ENCODE measurements around the gene TMEM98. TPM values are rescaled to one million over a fixed set of nuclear protein-coding genes. Genes with fewer than 3 reads are reported as not detected.

TMEM98 gene
- total RNA-seq, 1 donor from 2014 or later: not detected

- Mint-ChIP-seq H3K9me3 (no peaks in the 10 kb centered on the region), H3K4me1 (no peaks in the 10 kb centered on the region), H3K27me3 (peaks cover 11% of the 10 kb centered on the region), H3K4me3 (no peak overlapping the region), H3K36me3 (ENCODE audit: low read depth) (no peaks in the 10 kb centered on the region), H3K27ac (no peak overlapping the region)
- CTCF ChIA-PET: no interaction called here
- no peak for DNase-seq
- no peak for ATAC-seq (ENCODE audit: low read depth)
- POLR2A ChIA-PET: no interaction called here
- intact Hi-C loops (cut with micrococcal nuclease): no loop called here
- TF ChIP-seq CTCF (IDR thresholded peaks at IDR 0.05): no peak
Measured at GRCh38 chr17:32953045-32953444, 25.1 kb downstream of the TMEM98 start.

- Mint-ChIP-seq H3K36me3 (ENCODE audit: low read depth) (no peaks in the 10 kb centered on the region), H3K4me3 (no peak overlapping the region), H3K27me3 (peaks cover 10% of the 10 kb centered on the region), H3K9me3 (no peaks in the 10 kb centered on the region), H3K27ac (no peak overlapping the region), H3K4me1 (no peaks in the 10 kb centered on the region)
- ChIA-PET CTCF (interaction anchor here (0.6 kb wide), 1 partner anchor 170 kb away, joined by 3 read pairs; no protein-coding TSS in a partner anchor), POLR2A (no interaction called here)
- ATAC-seq (ENCODE audit: low read depth) (no peak), DNase-seq (no peak)
- TF ChIP-seq CTCF (IDR thresholded peaks at IDR 0.05): no peak
- intact Hi-C loops (cut with micrococcal nuclease): no loop called here
Measured at GRCh38 chr17:32953857-32954256, 25.9 kb downstream of the TMEM98 start.

GRCh38 chr17:32954477-32954876 is 26.5 kb downstream of the TMEM98 start:
- Mint-ChIP-seq H3K36me3 (ENCODE audit: low read depth) (no peaks in the 10 kb centered on the region), H3K4me3 (no peak overlapping the region), H3K27ac (no peak overlapping the region), H3K9me3 (no peaks in the 10 kb centered on the region), H3K27me3 (peaks cover 10% of the 10 kb centered on the region), H3K4me1 (no peaks in the 10 kb centered on the region)
- ATAC-seq (ENCODE audit: low read depth) (no peak), DNase-seq (no peak)
- intact Hi-C loops (cut with micrococcal nuclease): no loop called here
- TF ChIP-seq CTCF (IDR thresholded peaks at IDR 0.05): no peak
- ChIA-PET POLR2A (no interaction called here), CTCF (no interaction called here)

GRCh38 chr17:32955155-32955554 is 27.2 kb downstream of the TMEM98 start:
- CTCF ChIA-PET: no interaction called here
- DNase-seq: no peak
- no peak for TF ChIP-seq CTCF (IDR thresholded peaks at IDR 0.05)
- no peak overlapping the region for H3K4me3 Mint-ChIP-seq
- POLR2A ChIA-PET: no interaction called here
- intact Hi-C loops (cut with micrococcal nuclease): no loop called here
- H3K9me3 Mint-ChIP-seq: no peaks in the 10 kb centered on the region
- no peak for ATAC-seq (ENCODE audit: low read depth)
- H3K27me3 Mint-ChIP-seq: peaks cover 8% of the 10 kb centered on the region
- no peak overlapping the region for H3K27ac Mint-ChIP-seq
- H3K4me1 Mint-ChIP-seq: no peaks in the 10 kb centered on the region
- H3K36me3 Mint-ChIP-seq (ENCODE audit: low read depth): no peaks in the 10 kb centered on the region

GRCh38 chr17:32956240-32956970 is 28.5 kb downstream of the TMEM98 start:
- no peak for TF ChIP-seq CTCF (IDR thresholded peaks at IDR 0.05)
- H3K9me3 Mint-ChIP-seq: no peaks in the 10 kb centered on the region
- no peak overlapping the region for H3K27ac Mint-ChIP-seq
- intact Hi-C loops (cut with micrococcal nuclease): no loop called here
- peaks cover 12% of the 10 kb centered on the region for H3K27me3 Mint-ChIP-seq
- no peak overlapping the region for H3K4me3 Mint-ChIP-seq
- H3K4me1 Mint-ChIP-seq: no peaks in the 10 kb centered on the region
- POLR2A ChIA-PET: no interaction called here
- ATAC-seq (ENCODE audit: low read depth): no peak
- H3K36me3 Mint-ChIP-seq (ENCODE audit: low read depth): no peaks in the 10 kb centered on the region
- no peak for DNase-seq
- CTCF ChIA-PET: no interaction called here

Data from activated B cell treated with CpG ODN at 0.5 μM for 24 hours (primary cell).